Fibroblast of pulmonary artery (primary cell): ENCODE results near the gene MICAL2.

Experiments used
- DNase-seq: peaks from one replicate; pipeline ENCODE4 v3.0.0-alpha.2; 2010; ENCODE audit warnings: low read depth
- H3K4me3 ChIP-seq: replicated peaks from 2 replicates; pipeline ENCODE4 v1.5.1; 2011; ENCODE audit warnings: low read depth, mild to moderate bottlenecking, control low read depth, low read length, moderate library complexity
- CTCF ChIP-seq: IDR thresholded peaks from 2 replicates; pipeline ENCODE4 v1.5.1; 2011; ENCODE audit warnings: mild to moderate bottlenecking, control low read depth, low read length, inconsistent platforms; ENCODE audit errors: missing control alignments

Gene MICAL2

GRCh38 chr11:12187399-12187798, 77.0 kb downstream of the MICAL2 start:
- no peak overlapping the region for H3K4me3 ChIP-seq
- no peak for DNase-seq
- TF ChIP-seq CTCF = no peak

DNA sequence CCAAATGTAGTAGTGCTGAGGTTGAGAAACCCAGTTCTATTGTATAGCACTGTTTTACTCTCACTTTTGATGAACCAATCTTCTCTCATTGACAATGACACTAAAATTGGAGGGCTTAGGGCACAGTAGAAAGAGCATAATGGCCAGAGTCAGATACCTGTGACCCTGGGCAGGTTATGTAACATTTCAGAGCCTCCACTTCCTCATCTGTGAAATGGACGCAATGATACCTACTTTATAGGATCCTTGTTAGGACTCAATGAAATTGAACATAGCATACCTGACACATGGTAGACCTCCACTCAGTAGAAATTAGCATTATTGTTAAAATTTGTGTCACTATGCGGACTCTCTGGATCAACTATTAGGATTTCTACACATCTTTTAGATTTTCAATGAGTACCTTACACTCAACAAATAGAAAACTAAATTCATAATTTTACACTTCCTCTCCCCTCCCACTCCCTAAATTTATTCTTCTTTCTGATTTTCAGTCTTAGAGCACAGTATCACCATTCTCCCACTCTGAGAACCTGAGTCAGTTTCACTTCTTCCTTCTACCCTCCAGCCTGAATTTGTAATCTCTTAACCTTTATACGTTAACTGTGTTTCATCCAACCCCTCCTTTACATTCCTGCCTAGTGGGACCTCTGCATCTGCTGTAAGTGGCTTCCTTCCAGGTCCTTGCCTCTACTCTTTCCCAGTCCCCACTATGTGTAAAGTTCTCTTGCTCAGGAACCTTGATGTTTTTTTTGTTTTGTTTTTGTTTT, 78.3 kb downstream of the MICAL2 start:
- no peak for DNase-seq
- no peak overlapping the region for H3K4me3 ChIP-seq
- TF ChIP-seq CTCF = no peak

DNA sequence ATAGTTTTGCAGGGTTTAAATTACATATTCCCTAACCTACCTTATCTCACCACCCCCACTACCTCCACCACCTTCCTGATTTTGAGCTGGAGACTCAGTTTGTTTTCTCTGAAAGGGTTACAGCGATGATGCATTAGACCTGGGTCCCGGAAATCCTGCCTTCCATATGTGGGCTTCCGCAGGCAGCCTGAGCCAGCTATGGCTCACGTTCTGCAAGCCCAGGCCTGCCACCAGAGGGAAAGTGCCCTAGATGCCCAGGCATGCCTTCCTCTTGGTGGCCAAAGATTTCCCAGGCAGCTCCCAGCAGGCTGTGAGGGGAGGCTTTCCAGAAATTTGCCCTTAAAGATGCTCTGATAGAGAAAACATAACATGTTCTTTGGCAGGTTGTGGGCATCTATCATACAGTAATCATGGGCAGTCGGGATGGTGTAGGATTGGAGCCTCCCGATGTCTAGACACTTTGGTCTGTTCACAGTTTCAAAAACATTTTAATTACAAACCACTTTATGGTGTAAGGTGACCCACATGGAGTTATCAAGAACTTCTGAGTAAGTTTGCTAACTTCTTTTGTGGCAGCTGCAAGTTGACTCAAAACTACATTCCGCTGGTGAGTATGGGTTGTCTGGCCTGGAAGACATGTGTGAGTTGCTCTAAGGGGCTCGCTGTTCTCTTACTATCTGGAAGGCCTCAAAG, 79.3 kb downstream of the MICAL2 start:
- DNase-seq = no peak
- no peak overlapping the region for H3K4me3 ChIP-seq
- TF ChIP-seq CTCF = no peak

GRCh38 chr11:12190511-12190910, 80.1 kb downstream of the MICAL2 start:
- no peak for DNase-seq
- no peak overlapping the region for H3K4me3 ChIP-seq
- TF ChIP-seq CTCF = no peak

DNA sequence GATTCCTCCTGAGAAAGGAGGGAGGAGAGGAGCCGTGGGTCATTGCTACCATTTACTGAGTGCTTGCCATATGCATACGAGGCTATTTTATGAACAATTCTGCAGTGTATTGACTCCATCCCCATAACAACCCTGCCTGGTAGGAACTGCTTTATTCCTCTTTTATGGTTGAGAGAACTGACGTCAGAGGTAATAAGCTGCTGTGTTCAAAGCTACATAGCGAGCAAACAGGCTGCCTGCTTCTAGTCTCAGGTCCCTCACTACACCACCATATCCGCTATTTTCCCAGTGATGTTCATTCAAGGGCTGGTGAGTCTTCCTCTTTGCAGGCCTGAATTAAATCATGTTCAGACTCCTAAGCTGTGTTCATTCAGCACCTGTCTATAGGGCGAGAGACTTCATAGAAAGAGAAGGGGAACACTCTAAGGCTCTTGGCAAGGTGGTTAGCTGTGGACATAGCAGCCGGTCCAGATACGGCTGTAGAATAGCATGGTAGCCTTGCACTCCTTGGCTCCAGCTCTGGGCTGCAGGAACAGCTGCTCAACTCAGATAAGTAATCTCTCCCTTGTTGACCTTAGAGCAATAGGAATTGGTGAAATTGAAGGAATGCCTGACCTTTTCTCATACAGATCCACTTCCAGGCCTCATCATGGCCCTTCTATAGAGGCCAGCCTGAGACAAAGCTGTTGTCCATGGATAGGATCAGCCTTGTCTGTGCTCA, 82.6 kb downstream of the MICAL2 start:
- no peak overlapping the region for H3K4me3 ChIP-seq
- TF ChIP-seq CTCF = no peak
- DNase-seq = no peak

DNA sequence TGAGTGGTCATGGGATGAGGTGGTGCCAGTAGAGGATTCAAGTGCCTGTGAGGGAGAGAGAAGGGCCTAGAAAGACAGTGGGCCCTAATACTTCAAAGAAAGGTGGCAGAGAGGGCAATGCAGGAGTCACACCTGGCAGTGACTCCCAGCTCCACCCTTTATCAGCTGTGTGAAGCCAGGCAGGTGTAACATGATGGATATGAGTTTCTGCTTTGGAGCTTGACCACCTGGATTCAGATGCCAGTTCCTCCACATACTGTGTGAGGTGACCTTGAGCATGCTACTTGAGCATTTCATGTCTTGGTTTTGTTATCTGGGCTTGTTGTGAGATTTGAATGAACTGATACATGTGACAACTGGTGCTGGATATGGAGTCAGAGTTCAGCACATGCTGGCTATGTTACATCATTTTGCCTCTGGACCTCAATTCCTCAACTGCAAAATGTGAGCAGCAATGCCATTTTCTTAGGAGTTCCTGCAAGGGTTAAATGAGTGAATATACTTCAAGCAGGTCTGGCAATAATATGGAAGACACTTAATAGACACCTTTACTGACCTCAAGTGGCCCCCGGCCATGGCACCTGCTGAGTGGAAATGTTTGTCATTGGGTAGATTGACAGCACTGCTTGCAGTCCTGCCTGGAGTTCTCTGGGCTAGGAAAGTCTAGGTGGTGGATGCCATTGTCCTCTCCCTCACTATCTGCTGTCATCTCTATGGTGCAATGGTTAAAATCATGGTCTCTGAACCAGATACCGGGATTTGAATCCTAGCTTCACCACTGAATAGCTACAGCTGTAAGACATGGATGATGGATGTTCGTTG, 83.3 kb downstream of the MICAL2 start:
- no peak for DNase-seq

More for the DNA sequence above, 83.3 kb downstream of the MICAL2 start:
- TF ChIP-seq CTCF = no peak
- no peak overlapping the region for H3K4me3 ChIP-seq
